Measurements from ENCODE around the gene OGFOD3.

GRCh38 chr17:82444941-82445521, 26.6 kb upstream of the OGFOD3 start:
- TF ChIP-seq CTCF (conservative IDR thresholded peaks at IDR 0.05) (no peak), ZFX (IDR thresholded peaks at IDR 0.05) (no peak)

Measured in C4-2B (cell line).